Measurements from ENCODE around the gene ADISSP. TPM values are rescaled to one million over a fixed set of nuclear protein-coding genes. Genes with fewer than 3 reads are reported as not detected.

Gene ADISSP
- total and polyA plus RNA-seq, 5 donors: 11.7 to 13.7 (median 12.2) TPM

DNA sequence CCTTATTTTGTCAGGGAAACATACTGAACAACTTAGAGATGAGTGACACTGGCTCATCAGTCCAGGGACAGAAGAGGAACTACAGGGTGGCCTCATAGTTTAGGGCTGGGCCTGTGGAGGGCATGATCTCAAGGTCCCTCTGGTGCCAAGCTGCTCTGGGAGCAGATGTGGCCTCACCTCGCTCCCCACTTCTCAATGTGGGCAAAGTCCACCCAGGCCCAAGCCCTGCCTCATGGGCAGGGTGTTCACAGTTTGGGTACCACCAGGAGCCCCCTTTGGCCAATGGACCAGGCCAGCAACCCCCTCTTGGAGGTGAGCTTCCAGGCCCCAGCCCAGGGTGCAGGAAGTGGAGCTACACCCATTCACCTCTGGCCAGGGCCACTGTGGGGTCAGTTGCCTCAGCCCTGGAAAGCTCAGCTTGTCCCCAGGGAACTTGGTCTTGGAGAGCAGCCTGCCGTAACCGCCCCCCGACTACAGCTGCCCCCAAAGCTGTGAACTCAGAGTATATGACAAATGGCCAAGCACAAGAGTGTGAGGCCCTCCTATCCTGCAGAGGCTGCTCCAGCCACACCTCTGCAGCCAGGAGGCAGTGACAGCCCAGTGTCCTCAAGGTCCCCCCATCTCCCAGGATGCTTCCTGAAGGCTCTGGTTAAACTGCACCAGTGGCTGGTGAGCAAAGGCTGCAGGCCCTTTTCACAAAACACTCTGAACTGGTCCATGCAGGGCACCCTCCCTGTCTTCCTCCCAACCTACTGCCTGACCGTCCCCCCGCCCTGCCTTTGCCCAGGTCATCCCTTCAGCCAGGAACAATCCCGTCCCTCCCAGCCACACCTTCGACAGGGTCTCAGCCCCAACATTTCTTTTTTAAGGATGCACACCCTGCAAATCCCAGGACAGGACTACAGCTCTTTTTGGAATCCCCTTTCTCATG lies 3.6 kb downstream of the ADISSP start:
- intact Hi-C loops (cut with DNase I): loop anchor here in 1 of 4 donors (10.0 kb wide), 1 partner anchor 89 kb away; no protein-coding TSS in a partner anchor
- H3K27ac ChIP-seq (ENCODE audit: low read length): no peak overlapping the region
- no peaks in the 10 kb centered on the region for H3K9me3 ChIP-seq (ENCODE audit: control insufficient read depth, low read length)
- DNase-seq (peak; percentile 15 to 49 (median 49)), ATAC-seq (no peak)
- 79% methylated on average over 8 of the region's 8 CpGs for WGBS
- H3K4me3 ChIP-seq (ENCODE audit: low read length): no peak overlapping the region
- H3K27me3 ChIP-seq (ENCODE audit: control insufficient read depth, insufficient read depth): no peaks in the 10 kb centered on the region
- H3K4me1 ChIP-seq (ENCODE audit: control insufficient read depth, insufficient read depth, low read length): no peaks in the 10 kb centered on the region

DNA sequence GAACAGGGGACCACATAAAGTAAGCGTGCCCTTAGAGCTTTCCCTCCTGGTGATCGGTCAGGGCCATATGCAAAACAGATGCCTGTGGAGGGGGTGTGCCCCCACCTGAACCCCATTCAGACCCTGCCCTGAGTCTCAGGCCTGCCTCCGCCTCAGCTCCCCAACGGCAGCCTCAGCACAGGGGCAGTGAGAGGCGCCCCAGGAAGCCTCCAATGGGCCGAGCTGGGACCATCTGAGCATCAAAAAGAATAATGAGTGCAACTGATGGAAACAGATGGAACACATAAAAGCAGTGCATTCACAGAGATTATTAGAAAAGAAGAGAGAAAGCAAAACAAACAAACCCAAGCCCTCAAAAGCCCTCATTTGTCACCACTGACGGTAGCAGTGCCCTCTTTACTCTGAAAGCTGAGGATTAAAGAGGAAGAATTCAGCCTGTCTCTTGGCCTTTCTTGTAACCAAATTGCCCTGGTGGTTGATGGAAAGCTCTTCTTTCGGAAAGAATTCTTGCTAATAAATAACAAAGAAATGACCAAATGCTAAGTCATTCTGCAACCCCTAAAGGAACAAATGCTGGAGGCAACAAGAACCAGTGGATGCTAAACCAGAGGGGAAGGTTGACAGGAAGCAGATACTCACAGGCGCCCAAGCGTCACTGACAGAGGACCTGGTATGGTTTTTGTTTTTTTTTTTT lies 6.8 kb downstream of the ADISSP start:
- H3K4me3 ChIP-seq (ENCODE audit: low read length): no peak overlapping the region
- H3K27ac ChIP-seq (ENCODE audit: low read length): no peak overlapping the region
- no peaks in the 10 kb centered on the region for H3K9me3 ChIP-seq (ENCODE audit: control insufficient read depth, low read length)
- H3K27me3 ChIP-seq (ENCODE audit: control insufficient read depth, insufficient read depth): no peaks in the 10 kb centered on the region
- intact Hi-C loops (cut with DNase I): loop anchor here in 1 of 4 donors (10.0 kb wide), 1 partner anchor 86 kb away; no protein-coding TSS in a partner anchor
- DNase-seq (no peak), ATAC-seq (no peak)
- WGBS: 81% methylated on average over 10 of the region's 10 CpGs
- no peaks in the 10 kb centered on the region for H3K4me1 ChIP-seq (ENCODE audit: control insufficient read depth, insufficient read depth, low read length)

DNA sequence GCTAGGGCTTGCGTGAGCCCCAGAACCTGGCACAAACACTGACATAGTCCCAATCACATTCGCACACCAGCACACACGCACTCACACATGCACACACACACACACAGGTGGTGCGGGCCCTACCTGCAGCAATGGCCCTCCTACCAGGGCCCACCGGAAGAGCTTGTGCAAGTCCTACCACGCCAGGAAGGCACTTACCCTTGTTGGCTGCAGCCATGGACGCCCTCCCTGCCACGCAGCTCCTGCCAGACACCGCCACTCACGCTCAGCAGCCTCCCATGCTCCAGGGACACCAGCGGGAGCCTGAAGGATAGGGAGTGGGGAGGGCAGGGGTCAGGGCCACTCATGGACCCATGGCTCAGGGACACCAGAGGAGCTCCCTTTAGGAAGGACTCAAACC lies 7.7 kb downstream of the ADISSP start:
- H3K4me1 ChIP-seq (ENCODE audit: control insufficient read depth, insufficient read depth, low read length): no peaks in the 10 kb centered on the region
- no peak for ATAC-seq
- no peak overlapping the region for H3K27ac ChIP-seq (ENCODE audit: low read length)
- H3K9me3 ChIP-seq (ENCODE audit: control insufficient read depth, low read length): no peaks in the 10 kb centered on the region
- no peaks in the 10 kb centered on the region for H3K27me3 ChIP-seq (ENCODE audit: control insufficient read depth, insufficient read depth)
- intact Hi-C loops (cut with DNase I): loop anchor here in 1 of 4 donors (10.0 kb wide), 1 partner anchor 85 kb away; no protein-coding TSS in a partner anchor
- no peak overlapping the region for H3K4me3 ChIP-seq (ENCODE audit: low read length)
- DNase-seq: peak in 2 of 3 donors; percentile 26 to 53
- 89% methylated on average over 11 of the region's 11 CpGs for WGBS

DNA sequence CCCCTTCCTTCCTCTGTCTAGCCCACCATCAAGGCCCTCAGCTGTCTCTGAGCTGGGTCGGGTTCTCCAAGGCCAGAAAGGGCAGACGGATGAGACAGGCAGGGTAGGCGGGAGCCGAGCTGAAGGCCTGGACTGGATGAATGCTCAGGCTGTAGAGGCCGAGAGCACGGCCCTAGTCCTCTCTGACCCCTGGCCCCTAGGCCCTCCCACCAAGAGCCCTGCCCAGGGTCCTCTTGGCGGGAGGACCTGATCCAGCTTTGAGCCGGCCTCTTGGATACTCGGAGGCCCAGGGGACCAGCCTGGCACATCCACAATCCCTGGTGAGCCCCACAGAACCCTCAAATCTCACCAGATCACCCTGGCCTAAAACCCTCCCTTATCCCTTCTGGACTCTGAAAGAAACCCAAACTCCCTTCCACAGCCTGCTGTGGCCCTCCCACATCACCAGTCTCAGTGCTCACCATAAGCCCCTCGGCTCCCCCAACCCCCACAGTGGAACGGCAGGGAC lies 8.2 kb downstream of the ADISSP start:
- Histone ChIP-seq H3K4me3 (ENCODE audit: low read length) (no peak overlapping the region), H3K4me1 (ENCODE audit: control insufficient read depth, insufficient read depth, low read length) (no peaks in the 10 kb centered on the region), H3K27ac (ENCODE audit: low read length) (no peak overlapping the region), H3K9me3 (ENCODE audit: control insufficient read depth, low read length) (no peaks in the 10 kb centered on the region), H3K27me3 (ENCODE audit: control insufficient read depth, insufficient read depth) (no peaks in the 10 kb centered on the region)
- no peak for ATAC-seq
- intact Hi-C loops (cut with DNase I): no loop called here
- 75% methylated on average over 11 of the region's 11 CpGs for WGBS
- peak in 2 of 3 donors; percentile 53 to 56 for DNase-seq

DNA sequence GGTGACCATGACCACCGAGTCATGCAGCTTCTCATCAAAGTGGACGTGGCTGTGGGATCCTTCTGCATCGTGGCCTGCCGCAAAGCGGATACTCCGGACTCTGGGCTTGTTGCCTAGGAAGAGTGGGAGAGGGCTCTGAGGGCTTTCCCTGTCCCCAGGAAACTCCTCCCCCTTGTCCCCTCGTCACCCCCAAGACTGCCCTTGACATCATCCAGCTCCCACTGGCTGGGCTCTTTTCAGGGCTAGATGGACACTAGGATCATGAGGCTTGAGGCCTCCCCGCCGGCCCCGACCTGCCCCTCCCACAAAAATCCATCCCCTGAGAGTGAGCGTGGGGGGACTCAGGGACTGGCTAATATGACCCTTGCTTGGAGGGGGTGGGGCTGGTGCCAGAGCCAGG lies 9.0 kb downstream of the ADISSP start:
- no peak overlapping the region for H3K4me3 ChIP-seq (ENCODE audit: low read length)
- intact Hi-C loops (cut with DNase I): no loop called here
- no peaks in the 10 kb centered on the region for H3K9me3 ChIP-seq (ENCODE audit: control insufficient read depth, low read length)
- H3K27ac ChIP-seq (ENCODE audit: low read length): no peak overlapping the region
- ATAC-seq (peak in 1 of 2 donors; percentile 6), DNase-seq (peak in 2 of 3 donors; percentile 25 to 69)
- WGBS: 62% methylated on average over 11 of the region's 11 CpGs
- no peaks in the 10 kb centered on the region for H3K4me1 ChIP-seq (ENCODE audit: control insufficient read depth, insufficient read depth, low read length)
- no peaks in the 10 kb centered on the region for H3K27me3 ChIP-seq (ENCODE audit: control insufficient read depth, insufficient read depth)

DNA sequence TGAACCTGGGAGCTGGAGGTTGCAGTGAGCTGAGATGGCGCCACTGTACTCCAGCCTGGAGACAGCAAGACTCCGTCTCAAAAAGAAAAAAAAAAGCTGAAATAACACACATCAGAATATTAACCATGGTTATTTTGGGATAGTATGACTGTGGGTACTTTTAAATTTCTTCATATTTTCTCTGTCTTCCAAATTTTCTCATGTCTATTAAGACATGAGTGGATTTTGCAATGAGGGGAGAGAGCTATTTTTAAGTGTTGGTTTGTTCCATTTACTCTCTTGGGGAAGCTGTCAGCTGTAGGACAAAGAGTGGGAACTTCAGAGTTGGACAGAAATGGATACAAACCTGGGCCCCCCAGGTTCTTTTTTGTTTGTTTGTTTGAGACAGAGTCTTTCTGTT lies 10.3 kb downstream of the ADISSP start:
- ATAC-seq (no peak), DNase-seq (peak in 1 of 3 donors; percentile 15)
- WGBS: 80% methylated on average over 2 of the region's 2 CpGs
- no peaks in the 10 kb centered on the region for H3K9me3 ChIP-seq (ENCODE audit: control insufficient read depth, low read length)
- no peak overlapping the region for H3K4me3 ChIP-seq (ENCODE audit: low read length)
- no peaks in the 10 kb centered on the region for H3K27me3 ChIP-seq (ENCODE audit: control insufficient read depth, insufficient read depth)
- intact Hi-C loops (cut with DNase I): no loop called here
- H3K27ac ChIP-seq (ENCODE audit: low read length): no peak overlapping the region
- no peaks in the 10 kb centered on the region for H3K4me1 ChIP-seq (ENCODE audit: control insufficient read depth, insufficient read depth, low read length)

DNA sequence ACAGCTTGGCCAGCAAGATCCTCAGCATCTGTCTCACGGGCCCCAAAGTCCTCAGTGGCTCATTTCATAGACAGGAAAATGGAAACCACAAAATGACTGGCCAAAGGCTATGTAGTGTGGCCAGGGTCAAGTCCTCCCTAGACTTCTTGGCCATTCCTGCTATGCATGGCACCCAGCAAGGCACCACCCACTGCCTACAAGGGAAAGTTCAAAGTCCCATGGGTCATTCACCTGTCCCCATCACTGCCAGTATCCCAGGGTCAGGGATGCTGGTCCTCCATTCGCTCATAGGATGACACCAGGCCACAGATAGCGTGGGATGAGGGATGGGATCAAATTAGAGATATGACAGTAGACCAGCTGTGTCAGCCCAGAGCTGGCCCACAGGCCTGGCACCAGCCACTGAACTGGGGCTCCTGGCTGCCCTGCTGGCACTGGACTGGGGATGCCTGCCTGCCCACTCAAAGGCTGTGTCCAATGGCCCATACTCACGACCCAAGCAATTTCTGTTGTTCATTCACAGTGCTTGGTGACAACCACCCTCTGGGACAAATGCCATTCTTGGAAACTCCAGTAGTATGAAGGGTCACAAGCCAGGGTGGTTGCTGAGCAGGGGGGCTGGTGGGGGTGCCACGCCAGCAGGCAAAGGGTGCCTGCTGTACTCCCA lies 11.6 kb downstream of the ADISSP start:
- peak in 2 of 3 donors; percentile 9 to 27 for DNase-seq
- Histone ChIP-seq H3K4me1 (ENCODE audit: control insufficient read depth, insufficient read depth, low read length) (no peaks in the 10 kb centered on the region), H3K27me3 (ENCODE audit: control insufficient read depth, insufficient read depth) (no peaks in the 10 kb centered on the region), H3K27ac (ENCODE audit: low read length) (no peak overlapping the region), H3K4me3 (ENCODE audit: low read length) (no peak overlapping the region), H3K9me3 (ENCODE audit: control insufficient read depth, low read length) (no peaks in the 10 kb centered on the region)
- 75% methylated on average over 5 of the region's 5 CpGs for WGBS
- ATAC-seq: no peak
- intact Hi-C loops (cut with DNase I): no loop called here

DNA sequence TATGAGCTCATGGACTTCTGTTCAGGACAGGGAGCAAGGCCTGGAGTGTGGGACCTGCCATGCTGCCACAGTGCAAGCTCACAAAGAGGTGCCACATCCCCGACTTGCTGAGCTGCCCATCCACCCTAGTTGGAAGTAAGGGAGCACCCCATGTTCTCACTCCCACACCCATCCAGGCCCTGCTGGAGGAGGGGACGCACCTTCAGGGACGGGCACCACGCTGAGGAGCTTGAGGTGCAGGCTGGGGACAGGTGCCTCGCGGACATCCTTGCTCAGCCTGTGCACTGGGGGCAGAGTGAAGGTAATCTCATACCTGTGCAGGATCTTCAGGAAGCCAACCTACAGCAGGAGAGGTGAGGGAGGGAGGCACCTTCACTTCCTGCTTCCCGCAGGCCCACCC lies 12.3 kb downstream of the ADISSP start:
- Histone ChIP-seq H3K4me3 (ENCODE audit: low read length) (no peak overlapping the region), H3K27me3 (ENCODE audit: control insufficient read depth, insufficient read depth) (no peaks in the 10 kb centered on the region), H3K4me1 (ENCODE audit: control insufficient read depth, insufficient read depth, low read length) (no peaks in the 10 kb centered on the region), H3K27ac (ENCODE audit: low read length) (no peak overlapping the region), H3K9me3 (ENCODE audit: control insufficient read depth, low read length) (no peaks in the 10 kb centered on the region)
- 81% methylated on average over 7 of the region's 7 CpGs for WGBS
- intact Hi-C loops (cut with DNase I): no loop called here
- ATAC-seq (no peak), DNase-seq (peak in 2 of 3 donors; percentile 21 to 32)

DNA sequence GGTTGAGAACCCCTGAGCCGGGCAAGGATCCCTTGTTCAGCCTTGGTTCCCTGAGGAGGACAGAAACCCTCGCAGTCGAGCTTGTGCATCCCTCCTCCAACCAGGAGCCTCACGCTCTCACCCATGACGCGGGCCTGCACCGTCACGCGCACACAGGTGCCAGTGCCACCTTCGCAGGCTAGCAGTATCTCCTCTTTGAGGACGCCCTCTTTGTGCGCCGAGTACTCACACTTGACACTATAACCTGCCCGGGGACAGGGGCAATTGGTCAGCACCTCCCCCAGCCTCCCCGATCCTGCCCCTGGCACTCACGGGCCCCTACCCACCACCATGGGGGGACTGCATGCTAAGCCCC lies 13.3 kb downstream of the ADISSP start:
- WGBS: 85% methylated on average over 16 of the region's 16 CpGs
- no peak for ATAC-seq
- DNase-seq: peak in 2 of 3 donors; percentile 48 to 53
- Histone ChIP-seq H3K4me3 (ENCODE audit: low read length) (no peak overlapping the region), H3K4me1 (ENCODE audit: control insufficient read depth, insufficient read depth, low read length) (no peaks in the 10 kb centered on the region), H3K9me3 (ENCODE audit: control insufficient read depth, low read length) (no peaks in the 10 kb centered on the region), H3K27me3 (ENCODE audit: control insufficient read depth, insufficient read depth) (no peaks in the 10 kb centered on the region), H3K27ac (ENCODE audit: low read length) (no peak overlapping the region)
- intact Hi-C loops (cut with DNase I): no loop called here

DNA sequence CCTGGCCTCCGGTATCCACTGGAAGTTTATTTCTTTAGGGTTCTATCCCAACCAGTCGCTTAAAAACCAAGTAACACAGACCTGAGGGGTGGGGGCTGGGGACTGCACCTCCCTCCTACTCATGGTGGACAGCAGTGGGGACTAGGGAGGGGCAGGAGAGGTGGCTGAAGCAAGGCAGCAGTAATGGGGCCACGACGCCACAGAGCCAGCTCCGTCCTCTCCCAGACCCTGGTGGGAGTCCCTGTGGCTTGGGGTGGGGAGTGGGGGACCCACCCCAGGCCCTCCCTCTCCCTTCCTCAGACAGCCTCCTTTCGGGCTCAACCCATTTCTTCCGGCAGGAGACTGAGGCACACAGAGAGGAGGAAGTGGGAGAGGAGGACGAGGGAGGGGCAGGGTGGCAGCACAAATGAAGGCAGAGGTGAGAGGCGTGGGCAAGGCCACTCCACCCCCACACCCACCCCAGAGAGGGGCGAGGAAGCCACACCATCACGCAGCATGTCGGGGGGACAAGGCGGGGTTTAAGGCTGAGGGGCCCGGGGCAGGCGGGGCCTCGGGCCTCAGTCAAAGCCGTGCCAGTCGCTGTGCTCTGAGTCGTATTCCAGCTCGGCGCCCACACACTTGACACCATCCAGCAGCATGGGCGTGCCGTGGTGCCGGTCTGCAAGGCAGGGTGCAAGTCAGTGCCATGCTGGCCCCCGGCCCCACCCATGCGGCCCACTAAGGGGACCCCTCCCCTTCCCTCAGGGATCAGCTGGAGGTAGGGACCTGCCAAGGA lies 13.9 kb downstream of the ADISSP start:
- no peak overlapping the region for H3K27ac ChIP-seq (ENCODE audit: low read length)
- 72% methylated on average over 26 of the region's 26 CpGs for WGBS
- no peak overlapping the region for H3K4me3 ChIP-seq (ENCODE audit: low read length)
- ATAC-seq: peak in 1 of 2 donors; percentile 5
- H3K27me3 ChIP-seq (ENCODE audit: control insufficient read depth, insufficient read depth): no peaks in the 10 kb centered on the region
- H3K9me3 ChIP-seq (ENCODE audit: control insufficient read depth, low read length): no peaks in the 10 kb centered on the region
- DNase-seq: peak in 2 of 3 donors; percentile 64 to 72
- intact Hi-C loops (cut with DNase I): no loop called here
- no peaks in the 10 kb centered on the region for H3K4me1 ChIP-seq (ENCODE audit: control insufficient read depth, insufficient read depth, low read length)

All from right cardiac atrium (tissue), 5 donors.